Loucy (cell line): ENCODE results near the gene SRA1.

Experiments used
- H2AFZ ChIP-seq: fragments of 200-600 bp; sonication (generic); 2 replicates; pipeline ENCODE4 v1.6.0; 2016; ENCODE audit warnings: antibody characterized with exemption, mild to moderate bottlenecking, low read length, moderate library complexity
- H3F3A ChIP-seq: fragments of 200-600 bp; 2 replicates; pipeline ENCODE4 v1.6.0; 2016; ENCODE audit warnings: antibody characterized with exemption, low read depth, mild to moderate bottlenecking
- H3K27me3 ChIP-seq: fragments of 200-600 bp; sonication (generic); 2 replicates; pipeline ENCODE4 v1.6.1; 2014; ENCODE audit warnings: low read length, mild to moderate bottlenecking; ENCODE audit not compliant: insufficient read depth, poor library complexity, severe bottlenecking
- H3K36me3 ChIP-seq: fragments of 200-600 bp; sonication (generic); 2 replicates; pipeline ENCODE4 v1.6.1; 2016; ENCODE audit warnings: low read length; ENCODE audit not compliant: insufficient read depth
- H3K4me1 ChIP-seq: fragments of 200-600 bp; sonication (generic); 2 replicates; pipeline ENCODE4 v1.5.1; 2014; ENCODE audit warnings: low read length, mild to moderate bottlenecking; ENCODE audit not compliant: insufficient read depth, poor library complexity, severe bottlenecking
- H3K4me2 ChIP-seq: fragments of 200-600 bp; sonication (generic); 2 replicates; pipeline ENCODE4 v1.6.0; 2014; ENCODE audit warnings: antibody characterized with exemption, low read length, low read depth, mild to moderate bottlenecking; ENCODE audit not compliant: poor library complexity, severe bottlenecking
- H3K4me3 ChIP-seq: fragments of 200-600 bp; sonication (generic); 2 replicates; pipeline ENCODE4 v1.5.1; 2014; ENCODE audit warnings: low read length, mild to moderate bottlenecking, mixed read lengths; ENCODE audit not compliant: poor library complexity, severe bottlenecking
- H3K79me2 ChIP-seq: fragments of 200-600 bp; sonication (generic); 2 replicates; pipeline ENCODE4 v1.6.1; 2014; ENCODE audit warnings: low read length; ENCODE audit not compliant: insufficient read depth
- H3K9ac ChIP-seq: fragments of 200-600 bp; sonication (generic); 2 replicates; pipeline ENCODE4 v1.6.0; 2014; ENCODE audit warnings: mild to moderate bottlenecking, low read depth, low read length, moderate library complexity; ENCODE audit not compliant: poor library complexity, severe bottlenecking
- H3K9me2 ChIP-seq: fragments of 200-600 bp; sonication (generic); replicated peaks from 2 replicates; pipeline ENCODE4 v1.6.1; 2016; ENCODE audit warnings: low read depth, low read length, mixed read lengths
- H3K9me3 ChIP-seq: fragments of 200-600 bp; sonication (generic); 2 replicates; pipeline ENCODE4 v1.6.1; 2014; ENCODE audit warnings: mild to moderate bottlenecking, antibody characterized with exemption, low read length, low read depth; ENCODE audit not compliant: insufficient read depth
- H4K20me1 ChIP-seq: fragments of 200-600 bp; sonication (generic); 2 replicates; pipeline ENCODE4 v1.6.0; 2014; ENCODE audit warnings: antibody characterized with exemption, low read length, mild to moderate bottlenecking; ENCODE audit not compliant: insufficient read depth, poor library complexity, severe bottlenecking
- CTCF ChIP-seq: fragments of 200-600 bp; sonication (generic); conservative IDR thresholded peaks from 2 replicates; pipeline ENCODE4 v1.5.1; 2014; ENCODE audit warnings: mild to moderate bottlenecking, antibody characterized with exemption, low read length
- EZH2phosphoT487 ChIP-seq: fragments of 200-600 bp; IDR thresholded peaks from 2 replicates; pipeline ENCODE4 v1.6.1; 2018; ENCODE audit warnings: antibody characterized with exemption, mild to moderate bottlenecking, moderate library complexity, borderline replicate concordance

SRA1 gene

GRCh38 chr5:140561753-140562523, 4.7 kb upstream of the SRA1 start:
- Histone ChIP-seq H4K20me1 (peaks cover 6% of the 10 kb centered on the region), H3K9ac (no peak overlapping the region), H3K9me2 (no peaks in the 10 kb centered on the region)

GRCh38 chr5:140560227-140560626, 3.0 kb upstream of the SRA1 start:
- Histone ChIP-seq H3K36me3 (no peaks in the 10 kb centered on the region), H3K4me2 (no peak overlapping the region), H4K20me1 (peaks cover 13% of the 10 kb centered on the region), H3K9me2 (no peaks in the 10 kb centered on the region), H3K4me3 (no peak overlapping the region), H3K9me3 (no peaks in the 10 kb centered on the region), H3K79me2 (peaks cover 43% of the 10 kb centered on the region), H3K4me1 (peaks cover 37% of the 10 kb centered on the region), H3K9ac (no peak overlapping the region), H2AFZ (no peak overlapping the region), H3F3A (no peaks in the 10 kb centered on the region), H3K27me3 (peaks cover 5% of the 10 kb centered on the region)
- no peak for TF ChIP-seq EZH2phosphoT487
- TF ChIP-seq CTCF: peak; percentile 25; the same call in 1 of the 2 replicates

More at GRCh38 chr5:140561753-140562523, 4.7 kb upstream of the SRA1 start:
- Histone ChIP-seq H3F3A (no peaks in the 10 kb centered on the region), H3K27me3 (peaks cover 2% of the 10 kb centered on the region), H2AFZ (no peak overlapping the region), H3K9me3 (no peaks in the 10 kb centered on the region), H3K4me3 (no peak overlapping the region), H3K4me1 (peaks cover 37% of the 10 kb centered on the region), H3K79me2 (peaks cover 43% of the 10 kb centered on the region), H3K36me3 (no peaks in the 10 kb centered on the region), H3K4me2 (peak overlapping the region; percentile 12)
- TF ChIP-seq EZH2phosphoT487 (no peak), CTCF (no peak)

GRCh38 chr5:140558542-140558941, 1.3 kb upstream of the SRA1 start:
- no peaks in the 10 kb centered on the region for H3F3A ChIP-seq
- H3K4me3 ChIP-seq: no peak overlapping the region
- peaks cover 5% of the 10 kb centered on the region for H3K27me3 ChIP-seq
- no peaks in the 10 kb centered on the region for H3K9me2 ChIP-seq
- H3K36me3 ChIP-seq: no peaks in the 10 kb centered on the region
- no peak for TF ChIP-seq CTCF
- TF ChIP-seq EZH2phosphoT487: no peak
- peaks cover 9% of the 10 kb centered on the region for H4K20me1 ChIP-seq
- H3K4me1 ChIP-seq: peaks cover 44% of the 10 kb centered on the region
- H2AFZ ChIP-seq: no peak overlapping the region
- H3K4me2 ChIP-seq: no peak overlapping the region
- no peaks in the 10 kb centered on the region for H3K9me3 ChIP-seq
- peak overlapping the region; percentile 99 for H3K9ac ChIP-seq
- H3K79me2 ChIP-seq: peaks cover 45% of the 10 kb centered on the region
